Lung (tissue), 12 donors: ENCODE results near the gene ST6GALNAC3. TPM values are rescaled to one million over a fixed set of nuclear protein-coding genes. Genes with fewer than 3 reads are reported as not detected.
A peak's percentile ranks its signal among the peaks of the same experiment; 100 is the strongest.

Source experiments
- ATAC-seq: fragments of 200-7000 bp; cut with Tn5 transposase; one replicate; pipeline ENCODE4 v1.9.1; 2020; ENCODE audit warnings: moderate number of reproducible peaks; ENCODE audit not compliant: insufficient read depth, low FRiP score
- DNase-seq, 3 donors: peaks; one replicate each; pipeline ENCODE4 v3.0.0-alpha.2; 2013 to 2017
- H3K27ac ChIP-seq, 2 donors: one replicate each; pipeline ENCODE4 v1.5.1; 2013; ENCODE audit warnings: mild to moderate bottlenecking in 2 of 2, moderate library complexity in 2 of 2, control low read depth in 1 of 2, inconsistent platforms in 1 of 2, low read depth in 1 of 2, low read length in 1 of 2
- H3K27me3 ChIP-seq, 3 donors: one replicate each; pipeline ENCODE4 v1.5.1; 2013; ENCODE audit warnings: low read length in 2 of 3; ENCODE audit not compliant: control insufficient read depth in 3 of 3, insufficient read depth in 3 of 3
- H3K36me3 ChIP-seq, 4 donors: one replicate each; pipeline ENCODE4 v1.5.1; 2013; ENCODE audit warnings: low read length in 4 of 4, mild to moderate bottlenecking in 1 of 4, moderate library complexity in 1 of 4; ENCODE audit not compliant: control insufficient read depth in 4 of 4, insufficient read depth in 4 of 4
- H3K4me1 ChIP-seq, 5 donors: one replicate each; pipeline ENCODE4 v1.5.1; 2013; ENCODE audit warnings: low read length in 5 of 5, mild to moderate bottlenecking in 2 of 5, moderate library complexity in 1 of 5; ENCODE audit not compliant: control insufficient read depth in 5 of 5, insufficient read depth in 5 of 5
- H3K4me3 ChIP-seq: one replicate; pipeline ENCODE4 v1.5.1; 2013; ENCODE audit warnings: mild to moderate bottlenecking, control low read depth, moderate library complexity
- H3K9ac ChIP-seq, 2 donors: one replicate each; pipeline ENCODE4 v1.5.1; 2013; ENCODE audit warnings: low read length in 2 of 2, control low read depth in 1 of 2; ENCODE audit not compliant: insufficient read depth in 1 of 2
- H3K9me3 ChIP-seq, 4 donors: one replicate each; pipeline ENCODE4 v1.5.1; 2013; ENCODE audit warnings: low read length in 3 of 4, mild to moderate bottlenecking in 1 of 4, moderate library complexity in 1 of 4; ENCODE audit not compliant: control insufficient read depth in 4 of 4, insufficient read depth in 3 of 4
- WGBS, 2 donors: extraction: QIAGEN DNeasy Blood & Tissue Kit; methylation state at CpG; one replicate each; pipeline ENCODE4 v1.1.7; 2013; 5-methylcytosine and 5-hydroxymethylcytosine counted together
- polyA plus RNA-seq, 2 donors: library from polyadenylated mRNA; stranded (reverse); fragments of 200-250 nt; gene quantifications; one replicate each; pipeline ENCODE4 v1.2.1, GENCODE V29; 2013
- total RNA-seq, 2 donors: library from RNA; depleted of rRNA in 1 of 2; stranded (reverse); fragments of >200 nt in 1 of 2; gene quantifications; one replicate each; pipeline ENCODE4 v1.2.1, GENCODE V29; 2014 to 2021
- TF ChIP-seq, protein P1 (sequence below): IDR thresholded peaks from 2 replicates; pipeline ENCODE4 v1.5.1; 2012; ENCODE audit warnings: mild to moderate bottlenecking; ENCODE audit errors: control extremely low read depth, extremely low read depth
- donor health status: control.
- donor health status: control.
- donor health status: Bipolar disorder and iron deficiency.
- donor health status: healthy.
- donor health status: DM: yes; HTN: yes; CAD: no.

The ST6GALNAC3 gene
- total and polyA plus RNA-seq, 4 donors = 2.7 to 17.9 (median 12.2) TPM

DNA sequence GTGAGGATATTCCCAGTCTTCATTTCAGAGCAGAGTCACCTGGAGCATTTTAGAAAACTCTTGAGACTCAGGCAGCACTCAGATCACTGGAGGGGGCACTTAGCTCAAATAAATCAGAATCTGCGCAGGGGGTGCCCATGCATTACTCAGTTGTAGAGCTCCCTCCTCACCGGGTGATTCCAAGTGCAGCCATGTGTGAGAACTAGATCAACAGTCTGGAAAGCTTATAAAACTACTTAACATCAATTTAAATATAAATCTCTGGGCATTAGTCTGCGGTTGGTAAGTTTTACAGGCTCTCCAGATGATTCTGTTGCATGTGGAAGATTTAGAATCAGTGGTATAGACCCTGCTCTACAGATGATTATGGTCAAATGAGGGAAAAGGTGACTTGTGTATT is 128.6 kb downstream of the ST6GALNAC3 start:
- DNase-seq = peak; percentile 14 to 29 (median 15)

GRCh38 chr1:76209238-76209637 is 134.7 kb downstream of the ST6GALNAC3 start:
- 89 to 94% methylated on average over 4 of the region's 4 CpGs for WGBS, 2 donors
- DNase-seq = no peak

More for the DNA sequence above, 128.6 kb downstream of the ST6GALNAC3 start:
- no peaks in the 10 kb centered on the region for H3K9me3 ChIP-seq
- 67 to 90% methylated on average over 3 of the region's 3 CpGs for WGBS, 2 donors
- H3K36me3 ChIP-seq = no peaks in the 10 kb centered on the region
- ATAC-seq = peak; percentile 34
- no peak overlapping the region for H3K4me3 ChIP-seq
- peaks cover 0 to 6% (median 0%) of the 10 kb centered on the region in 5 donors for H3K4me1 ChIP-seq
- no peak overlapping the region for H3K27ac ChIP-seq
- H3K27me3 ChIP-seq = no peaks in the 10 kb centered on the region
- H3K9ac ChIP-seq = no peak overlapping the region
- TF ChIP-seq, protein P1, sequence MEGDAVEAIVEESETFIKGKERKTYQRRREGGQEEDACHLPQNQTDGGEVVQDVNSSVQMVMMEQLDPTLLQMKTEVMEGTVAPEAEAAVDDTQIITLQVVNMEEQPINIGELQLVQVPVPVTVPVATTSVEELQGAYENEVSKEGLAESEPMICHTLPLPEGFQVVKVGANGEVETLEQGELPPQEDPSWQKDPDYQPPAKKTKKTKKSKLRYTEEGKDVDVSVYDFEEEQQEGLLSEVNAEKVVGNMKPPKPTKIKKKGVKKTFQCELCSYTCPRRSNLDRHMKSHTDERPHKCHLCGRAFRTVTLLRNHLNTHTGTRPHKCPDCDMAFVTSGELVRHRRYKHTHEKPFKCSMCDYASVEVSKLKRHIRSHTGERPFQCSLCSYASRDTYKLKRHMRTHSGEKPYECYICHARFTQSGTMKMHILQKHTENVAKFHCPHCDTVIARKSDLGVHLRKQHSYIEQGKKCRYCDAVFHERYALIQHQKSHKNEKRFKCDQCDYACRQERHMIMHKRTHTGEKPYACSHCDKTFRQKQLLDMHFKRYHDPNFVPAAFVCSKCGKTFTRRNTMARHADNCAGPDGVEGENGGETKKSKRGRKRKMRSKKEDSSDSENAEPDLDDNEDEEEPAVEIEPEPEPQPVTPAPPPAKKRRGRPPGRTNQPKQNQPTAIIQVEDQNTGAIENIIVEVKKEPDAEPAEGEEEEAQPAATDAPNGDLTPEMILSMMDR = no peak

GRCh38 chr1:76209648-76210047 is 135.1 kb downstream of the ST6GALNAC3 start:
- no peaks in the 10 kb centered on the region for H3K4me1 ChIP-seq
- H3K9me3 ChIP-seq = no peaks in the 10 kb centered on the region
- no peak overlapping the region for H3K9ac ChIP-seq
- no peaks in the 10 kb centered on the region for H3K36me3 ChIP-seq
- no peaks in the 10 kb centered on the region for H3K27me3 ChIP-seq
- DNase-seq (peak in 1 of 3 donors; percentile 37), ATAC-seq (no peak)
- no peak overlapping the region for H3K4me3 ChIP-seq
- TF ChIP-seq, protein P1 = no peak
- 52 to 67% methylated on average over 3 of the region's 3 CpGs for WGBS, 2 donors
- H3K27ac ChIP-seq = no peak overlapping the region

More at GRCh38 chr1:76209238-76209637, 134.7 kb downstream of the ST6GALNAC3 start:
- no peaks in the 10 kb centered on the region for H3K36me3 ChIP-seq
- no peak overlapping the region for H3K9ac ChIP-seq
- TF ChIP-seq, protein P1 = no peak
- H3K4me3 ChIP-seq = no peak overlapping the region
- no peaks in the 10 kb centered on the region for H3K9me3 ChIP-seq
- ATAC-seq = no peak
- H3K27me3 ChIP-seq = no peaks in the 10 kb centered on the region
- no peaks in the 10 kb centered on the region for H3K4me1 ChIP-seq
- H3K27ac ChIP-seq = no peak overlapping the region

DNA sequence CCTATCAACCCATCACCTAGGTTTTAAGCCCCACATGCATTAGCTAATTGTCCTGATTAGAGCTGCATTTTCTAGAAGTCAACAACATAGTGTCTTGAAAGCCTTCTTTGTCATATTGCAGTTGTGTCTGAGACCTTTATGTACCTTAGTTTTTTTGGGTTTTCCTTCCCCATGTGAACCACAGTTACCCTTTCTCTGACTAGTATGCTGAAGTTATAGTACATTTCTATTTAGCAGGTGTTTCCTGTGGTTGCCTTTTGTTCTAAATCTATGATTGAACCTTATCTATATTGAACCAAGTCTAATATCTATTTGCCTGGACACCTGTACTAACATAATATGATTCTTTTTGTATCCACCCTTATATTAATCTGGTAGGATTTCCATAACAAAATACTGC is 135.6 kb downstream of the ST6GALNAC3 start:
- Histone ChIP-seq H3K36me3 (no peaks in the 10 kb centered on the region), H3K4me1 (no peaks in the 10 kb centered on the region), H3K27ac (no peak overlapping the region), H3K4me3 (no peak overlapping the region), H3K9me3 (no peaks in the 10 kb centered on the region), H3K27me3 (no peaks in the 10 kb centered on the region), H3K9ac (no peak overlapping the region)
- TF ChIP-seq, protein P1 = no peak
- DNase-seq (no peak), ATAC-seq (no peak)
